ENCODE results near the gene TMEM178B.
"Not testable (repeated sequence)": the region's sequence is repeated elsewhere in the genome, so short reads cannot be mapped to it uniquely, and the experiment has no call there.

TMEM178B gene

DNA sequence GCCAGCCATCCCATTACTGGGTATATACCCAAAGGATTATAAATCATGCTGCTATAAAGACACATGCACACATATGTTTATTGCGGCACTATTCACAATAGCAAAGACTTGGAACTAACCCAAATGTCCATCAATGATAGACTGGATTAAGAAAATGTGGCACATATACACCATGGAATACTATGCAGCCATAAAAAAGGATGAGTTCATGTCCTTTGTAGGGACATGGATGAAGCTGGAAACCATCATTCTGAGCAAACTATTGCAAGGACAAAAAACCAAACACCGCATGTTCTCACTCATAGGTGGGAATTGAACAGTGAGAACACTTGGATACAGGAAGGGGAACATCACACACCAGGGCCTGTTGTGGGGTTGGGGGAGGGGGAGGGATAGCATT, 15.6 kb downstream of the TMEM178B start:
- no CpG with 5 or more reads among the region's 2 CpGs for WGBS, 2 donors (ENCODE audit: extremely low coverage in 2 of 2, insufficient read length in 2 of 2, insufficient replicate concordance in 1 of 2)
- not testable (repeated sequence) for H2BK15ac ChIP-seq (ENCODE audit: low read length); H3K4me1 ChIP-seq (ENCODE audit: control insufficient read depth in 2 of 2, insufficient read depth in 1 of 2, low read depth in 1 of 2, low read length in 2 of 2); H4K91ac ChIP-seq (ENCODE audit: low read depth, low read length, poor library complexity); H3K14ac ChIP-seq (ENCODE audit: low read length); H3K79me1 ChIP-seq (ENCODE audit: low read depth, low read length); H3K18ac ChIP-seq (ENCODE audit: low read length); H2BK120ac ChIP-seq (ENCODE audit: low read depth, low read length); DNase-seq (ENCODE audit: low spot score); H3K4ac ChIP-seq (ENCODE audit: low read length); H2AK5ac ChIP-seq (ENCODE audit: low read depth, low read length); H3K4me2 ChIP-seq (ENCODE audit: insufficient read depth, low read length, poor library complexity, severe bottlenecking); H3K23ac ChIP-seq (ENCODE audit: low read depth, low read length, poor library complexity); H2BK12ac ChIP-seq (ENCODE audit: low read length); H3K9me3 ChIP-seq (replicated peaks in 1 of 2; ENCODE audit: control insufficient read depth in 2 of 2, insufficient read depth in 1 of 2, low read depth in 1 of 2, low read length in 2 of 2); H2AFZ ChIP-seq (ENCODE audit: low read length); H3K9ac ChIP-seq (ENCODE audit: low read depth, low read length, poor library complexity); H4K8ac ChIP-seq (ENCODE audit: low read depth, low read length); H2BK5ac ChIP-seq (ENCODE audit: low read length); H3K27ac ChIP-seq (replicated peaks; ENCODE audit: low read length); H3K4me3 ChIP-seq (ENCODE audit: low read length in 2 of 2); H3K27me3 ChIP-seq (ENCODE audit: control insufficient read depth in 3 of 3, insufficient read depth in 3 of 3, low read depth in 1 of 3, low read length in 3 of 3); H3K36me3 ChIP-seq (replicated peaks in 1 of 2; ENCODE audit: control insufficient read depth in 2 of 2, insufficient read depth in 2 of 2, low read length in 2 of 2)

- Histone ChIP-seq H3K18ac (ENCODE audit: low read length) (no peak overlapping the region), H2BK120ac (ENCODE audit: low read depth, low read length) (no peak overlapping the region), H3K23ac (ENCODE audit: low read depth, low read length, poor library complexity) (no peak overlapping the region), H3K4ac (ENCODE audit: low read length) (no peak overlapping the region), H3K4me1 (ENCODE audit: control insufficient read depth in 2 of 2, insufficient read depth in 1 of 2, low read depth in 1 of 2, low read length in 2 of 2) (peaks cover 0 to 1% of the 10 kb centered on the region in 2 donors), H2AK5ac (ENCODE audit: low read depth, low read length) (no peak overlapping the region), H3K14ac (ENCODE audit: low read length) (no peak overlapping the region), H3K4me2 (ENCODE audit: insufficient read depth, low read length, poor library complexity, severe bottlenecking) (no peak overlapping the region), H4K91ac (ENCODE audit: low read depth, low read length, poor library complexity) (no peak overlapping the region), H3K9ac (ENCODE audit: low read depth, low read length, poor library complexity) (no peak overlapping the region), H3K9me3 (replicated peaks in 1 of 2; ENCODE audit: control insufficient read depth in 2 of 2, insufficient read depth in 1 of 2, low read depth in 1 of 2, low read length in 2 of 2) (no peaks in the 10 kb centered on the region), H3K27me3 (ENCODE audit: control insufficient read depth in 3 of 3, insufficient read depth in 3 of 3, low read depth in 1 of 3, low read length in 3 of 3) (no peaks in the 10 kb centered on the region), H3K4me3 (ENCODE audit: low read length in 2 of 2) (no peak overlapping the region), H3K79me1 (ENCODE audit: low read depth, low read length) (no peaks in the 10 kb centered on the region), H2BK15ac (ENCODE audit: low read length) (no peak overlapping the region), H2AFZ (ENCODE audit: low read length) (no peak overlapping the region), H3K36me3 (replicated peaks in 1 of 2; ENCODE audit: control insufficient read depth in 2 of 2, insufficient read depth in 2 of 2, low read length in 2 of 2) (no peaks in the 10 kb centered on the region), H2BK5ac (ENCODE audit: low read length) (no peak overlapping the region), H2BK12ac (ENCODE audit: low read length) (no peak overlapping the region), H3K27ac (replicated peaks; ENCODE audit: low read length) (no peak overlapping the region), H4K8ac (ENCODE audit: low read depth, low read length) (no peak overlapping the region)
- no peak for DNase-seq (ENCODE audit: low spot score)
- WGBS, 2 donors (ENCODE audit: extremely low coverage in 2 of 2, insufficient read length in 2 of 2, insufficient replicate concordance in 1 of 2) = no CpG with 5 or more reads among the region's 3 CpGs
These were observed 20.6 kb downstream of the TMEM178B start for GRCh38 chr7:141094336-141095070.

- H3K27ac ChIP-seq (replicated peaks; ENCODE audit: low read length) = no peak overlapping the region
- no peak overlapping the region for H3K9ac ChIP-seq (ENCODE audit: low read depth, low read length, poor library complexity)
- H3K23ac ChIP-seq (ENCODE audit: low read depth, low read length, poor library complexity) = no peak overlapping the region
- no peaks in the 10 kb centered on the region for H3K36me3 ChIP-seq (replicated peaks in 1 of 2; ENCODE audit: control insufficient read depth in 2 of 2, insufficient read depth in 2 of 2, low read length in 2 of 2)
- no peaks in the 10 kb centered on the region for H3K79me1 ChIP-seq (ENCODE audit: low read depth, low read length)
- no peak overlapping the region for H3K4me3 ChIP-seq (ENCODE audit: low read length in 2 of 2)
- H2BK12ac ChIP-seq (ENCODE audit: low read length) = no peak overlapping the region
- H3K9me3 ChIP-seq (replicated peaks in 1 of 2; ENCODE audit: control insufficient read depth in 2 of 2, insufficient read depth in 1 of 2, low read depth in 1 of 2, low read length in 2 of 2) = no peaks in the 10 kb centered on the region
- no peak overlapping the region for H2AK5ac ChIP-seq (ENCODE audit: low read depth, low read length)
- no peak overlapping the region for H4K91ac ChIP-seq (ENCODE audit: low read depth, low read length, poor library complexity)
- H2BK5ac ChIP-seq (ENCODE audit: low read length) = no peak overlapping the region
- no peak overlapping the region for H3K4ac ChIP-seq (ENCODE audit: low read length)
- no peak overlapping the region for H2BK120ac ChIP-seq (ENCODE audit: low read depth, low read length)
- 100% methylated on average over 2 of the region's 4 CpGs for WGBS, 2 donors (ENCODE audit: extremely low coverage in 2 of 2, insufficient read length in 2 of 2, insufficient replicate concordance in 1 of 2)
- H3K18ac ChIP-seq (ENCODE audit: low read length) = no peak overlapping the region
- no peak overlapping the region for H2BK15ac ChIP-seq (ENCODE audit: low read length)
- no peak overlapping the region for H2AFZ ChIP-seq (ENCODE audit: low read length)
- no peak overlapping the region for H3K14ac ChIP-seq (ENCODE audit: low read length)
- no peaks in the 10 kb centered on the region for H3K27me3 ChIP-seq (ENCODE audit: control insufficient read depth in 3 of 3, insufficient read depth in 3 of 3, low read depth in 1 of 3, low read length in 3 of 3)
- DNase-seq (ENCODE audit: low spot score) = peak; percentile 56
- H3K4me1 ChIP-seq (ENCODE audit: control insufficient read depth in 2 of 2, insufficient read depth in 1 of 2, low read depth in 1 of 2, low read length in 2 of 2) = peaks cover 0 to 1% of the 10 kb centered on the region in 2 donors
- H3K4me2 ChIP-seq (ENCODE audit: insufficient read depth, low read length, poor library complexity, severe bottlenecking) = no peak overlapping the region
- no peak overlapping the region for H4K8ac ChIP-seq (ENCODE audit: low read depth, low read length)
These were observed 23.6 kb downstream of the TMEM178B start for GRCh38 chr7:141097430-141097829.

- Histone ChIP-seq H3K27me3 (ENCODE audit: control insufficient read depth in 3 of 3, insufficient read depth in 3 of 3, low read depth in 1 of 3, low read length in 3 of 3) (no peaks in the 10 kb centered on the region), H3K4ac (ENCODE audit: low read length) (no peak overlapping the region), H3K23ac (ENCODE audit: low read depth, low read length, poor library complexity) (no peak overlapping the region), H2AFZ (ENCODE audit: low read length) (no peak overlapping the region), H4K91ac (ENCODE audit: low read depth, low read length, poor library complexity) (no peak overlapping the region), H3K9me3 (replicated peaks in 1 of 2; ENCODE audit: control insufficient read depth in 2 of 2, insufficient read depth in 1 of 2, low read depth in 1 of 2, low read length in 2 of 2) (no peaks in the 10 kb centered on the region), H3K4me1 (ENCODE audit: control insufficient read depth in 2 of 2, insufficient read depth in 1 of 2, low read depth in 1 of 2, low read length in 2 of 2) (peaks cover 0 to 7% of the 10 kb centered on the region in 2 donors), H2BK12ac (ENCODE audit: low read length) (no peak overlapping the region), H2BK15ac (ENCODE audit: low read length) (no peak overlapping the region), H3K18ac (ENCODE audit: low read length) (no peak overlapping the region), H3K4me3 (ENCODE audit: low read length in 2 of 2) (no peak overlapping the region), H3K79me1 (ENCODE audit: low read depth, low read length) (no peaks in the 10 kb centered on the region), H3K9ac (ENCODE audit: low read depth, low read length, poor library complexity) (no peak overlapping the region), H2BK120ac (ENCODE audit: low read depth, low read length) (no peak overlapping the region), H2BK5ac (ENCODE audit: low read length) (no peak overlapping the region), H3K4me2 (ENCODE audit: insufficient read depth, low read length, poor library complexity, severe bottlenecking) (no peak overlapping the region), H3K14ac (ENCODE audit: low read length) (no peak overlapping the region), H3K27ac (replicated peaks; ENCODE audit: low read length) (no peak overlapping the region), H2AK5ac (ENCODE audit: low read depth, low read length) (no peak overlapping the region), H3K36me3 (replicated peaks in 1 of 2; ENCODE audit: control insufficient read depth in 2 of 2, insufficient read depth in 2 of 2, low read length in 2 of 2) (no peaks in the 10 kb centered on the region), H4K8ac (ENCODE audit: low read depth, low read length) (no peak overlapping the region)
- DNase-seq (ENCODE audit: low spot score) = no peak
- WGBS, 2 donors (ENCODE audit: extremely low coverage in 2 of 2, insufficient read length in 2 of 2, insufficient replicate concordance in 1 of 2) = no CpG with 5 or more reads among the region's 2 CpGs
These were observed 28.6 kb downstream of the TMEM178B start for GRCh38 chr7:141102436-141102835.
